TTC549 (cell line): ENCODE results near the gene ZNF552.
A peak's percentile ranks its signal among the peaks of the same experiment; 100 is the strongest.
"Not testable (repeated sequence)": the region's sequence is repeated elsewhere in the genome, so short reads cannot be mapped to it uniquely, and the experiment has no call there.

Experiments
- FAIRE-seq: peaks from 2 replicates; lab custom pipeline; 2012; peaks lifted over from hg19 to GRCh38; lab: Jason Lieb, UNC

Gene ZNF552

GRCh38 chr19:57814505-57815246 lies at the start of gene ZNF552:
TSS of gene ZNF552 (minus strand) at chr19:57814913. CDS start at chr19:57814743, 170 bp downstream.
- FAIRE-seq = peak; percentile 43

GRCh38 chr19:57862351-57862750 lies 47.6 kb upstream of the ZNF552 start:
- FAIRE-seq = not testable (repeated sequence)

- FAIRE-seq = not testable (repeated sequence)
Measured at GRCh38 chr19:57854117-57854516, 39.4 kb upstream of the ZNF552 start.

- not testable (repeated sequence) for FAIRE-seq
Measured at GRCh38 chr19:57851812-57852603, 37.3 kb upstream of the ZNF552 start.

- FAIRE-seq = no peak
Measured at GRCh38 chr19:57850553-57851017, 35.9 kb upstream of the ZNF552 start.

GRCh38 chr19:57849666-57850473 lies 35.2 kb upstream of the ZNF552 start, which contains the start of gene ZNF587:
TSS of gene ZNF587 (plus strand) at chr19:57849859. CDS start at chr19:57850039, 180 bp downstream.
- FAIRE-seq = peak; percentile 63

- FAIRE-seq = not testable (repeated sequence)
Measured at GRCh38 chr19:57849162-57849665, 34.5 kb upstream of the ZNF552 start.

GRCh38 chr19:57847164-57847563 lies 32.5 kb upstream of the ZNF552 start:
- FAIRE-seq = not testable (repeated sequence)

GRCh38 chr19:57841122-57841763 lies 26.5 kb upstream of the ZNF552 start:
- FAIRE-seq = no peak

- FAIRE-seq = not testable (repeated sequence)
Measured at GRCh38 chr19:57838622-57839191, 24.0 kb upstream of the ZNF552 start.

GRCh38 chr19:57836991-57837390 lies 22.3 kb upstream of the ZNF552 start:
- FAIRE-seq = not testable (repeated sequence)

- no peak for FAIRE-seq
Measured at GRCh38 chr19:57830071-57830602, 15.4 kb upstream of the ZNF552 start, which contains the start of gene ZNF587B. TSS of gene ZNF587B (plus strand) at chr19:57830299. CDS start at chr19:57830529, 230 bp downstream.

- FAIRE-seq = no peak
Measured at GRCh38 chr19:57829316-57829715, 14.6 kb upstream of the ZNF552 start.

- no peak for FAIRE-seq
Measured at GRCh38 chr19:57825511-57825910, 10.8 kb upstream of the ZNF552 start.

- FAIRE-seq = not testable (repeated sequence)
Measured at GRCh38 chr19:57823608-57824007, 8.9 kb upstream of the ZNF552 start.

GRCh38 chr19:57823155-57823554 lies 8.4 kb upstream of the ZNF552 start:
- FAIRE-seq = not testable (repeated sequence)

GRCh38 chr19:57821501-57821900 lies 6.8 kb upstream of the ZNF552 start:
- not testable (repeated sequence) for FAIRE-seq

- FAIRE-seq = not testable (repeated sequence)
Measured at GRCh38 chr19:57821095-57821494, 6.4 kb upstream of the ZNF552 start.

- no peak for FAIRE-seq
Measured at GRCh38 chr19:57820599-57820998, 5.9 kb upstream of the ZNF552 start.

- no peak for FAIRE-seq
Measured at GRCh38 chr19:57819475-57820148, 4.9 kb upstream of the ZNF552 start.
